Chondrocyte (in vitro differentiated cells): ENCODE measurements around the gene LMF2. TPM values are rescaled to one million over a fixed set of nuclear protein-coding genes. Genes with fewer than 3 reads are reported as not detected.
A peak's percentile ranks its signal among the peaks of the same experiment; 100 is the strongest.

ENCODE experiments used
- DNase-seq: peaks from one replicate; pipeline ENCODE4 v3.0.0; 2021; ENCODE audit warnings: mixed read lengths, low spot score
- H3K27ac Mint-ChIP-seq: one replicate; pipeline ENCODE4 v1.8.0; 2021; ENCODE audit warnings: mild to moderate bottlenecking, moderate library complexity, mixed read lengths; ENCODE audit not compliant: unreplicated experiment
- H3K27me3 Mint-ChIP-seq: 2 replicates; pipeline ENCODE4 v1.8.0; 2021; ENCODE audit warnings: low read depth, mixed read lengths
- H3K36me3 Mint-ChIP-seq: 2 replicates; pipeline ENCODE4 v1.8.0; 2021; ENCODE audit warnings: low read depth, mixed read lengths
- H3K4me1 Mint-ChIP-seq: 2 replicates; pipeline ENCODE4 v1.8.0; 2021; ENCODE audit warnings: low read depth, mild to moderate bottlenecking, mixed read lengths
- H3K4me3 Mint-ChIP-seq: one replicate; pipeline ENCODE4 v1.8.0; 2021; ENCODE audit warnings: mild to moderate bottlenecking, moderate library complexity, mixed read lengths; ENCODE audit not compliant: unreplicated experiment
- H3K9me3 Mint-ChIP-seq: 2 replicates; pipeline ENCODE4 v1.8.0; 2021; ENCODE audit warnings: low read depth, mixed read lengths
- total RNA-seq: library from RNA; stranded (reverse); gene quantifications from 3 replicates; pipeline ENCODE4 v1.2.1, GENCODE V29; 2021
- TF ChIP-seq, protein P1 (sequence below): fragments of 200-600 bp; sonication (generic); IDR thresholded peaks from 2 replicates; pipeline ENCODE4 v1.5.0; 2021; ENCODE audit warnings: antibody characterized with exemption, mild to moderate bottlenecking, moderate library complexity

Gene LMF2
- total RNA-seq, 1 donor from 2014 or later, result 120 TPM

DNA sequence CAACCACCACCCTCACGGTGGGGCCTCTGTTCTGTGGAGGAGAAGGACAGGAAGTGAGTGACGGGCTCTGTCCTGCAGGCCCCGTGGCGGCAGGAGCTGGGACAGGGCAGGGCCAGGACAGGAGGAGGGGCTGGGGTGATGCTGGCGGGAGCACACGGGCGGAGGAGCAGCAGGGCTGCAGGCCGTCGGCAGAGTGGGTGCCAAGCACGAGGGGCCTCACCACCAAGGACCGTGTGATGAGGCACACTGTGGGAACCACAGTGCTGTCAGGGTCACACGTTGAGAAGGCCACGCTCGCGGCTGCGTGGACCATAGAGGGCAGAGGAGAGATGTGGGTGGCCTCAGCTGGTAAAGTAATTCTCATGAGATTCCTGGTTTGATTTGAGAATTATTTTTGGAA, 9.4 kb upstream of the LMF2 start:
- no peaks in the 10 kb centered on the region for H3K27me3 Mint-ChIP-seq
- H3K36me3 Mint-ChIP-seq, result peaks cover 9% of the 10 kb centered on the region
- TF ChIP-seq, protein P1, sequence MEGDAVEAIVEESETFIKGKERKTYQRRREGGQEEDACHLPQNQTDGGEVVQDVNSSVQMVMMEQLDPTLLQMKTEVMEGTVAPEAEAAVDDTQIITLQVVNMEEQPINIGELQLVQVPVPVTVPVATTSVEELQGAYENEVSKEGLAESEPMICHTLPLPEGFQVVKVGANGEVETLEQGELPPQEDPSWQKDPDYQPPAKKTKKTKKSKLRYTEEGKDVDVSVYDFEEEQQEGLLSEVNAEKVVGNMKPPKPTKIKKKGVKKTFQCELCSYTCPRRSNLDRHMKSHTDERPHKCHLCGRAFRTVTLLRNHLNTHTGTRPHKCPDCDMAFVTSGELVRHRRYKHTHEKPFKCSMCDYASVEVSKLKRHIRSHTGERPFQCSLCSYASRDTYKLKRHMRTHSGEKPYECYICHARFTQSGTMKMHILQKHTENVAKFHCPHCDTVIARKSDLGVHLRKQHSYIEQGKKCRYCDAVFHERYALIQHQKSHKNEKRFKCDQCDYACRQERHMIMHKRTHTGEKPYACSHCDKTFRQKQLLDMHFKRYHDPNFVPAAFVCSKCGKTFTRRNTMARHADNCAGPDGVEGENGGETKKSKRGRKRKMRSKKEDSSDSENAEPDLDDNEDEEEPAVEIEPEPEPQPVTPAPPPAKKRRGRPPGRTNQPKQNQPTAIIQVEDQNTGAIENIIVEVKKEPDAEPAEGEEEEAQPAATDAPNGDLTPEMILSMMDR, result no peak
- no peak for DNase-seq
- no peaks in the 10 kb centered on the region for H3K9me3 Mint-ChIP-seq
- H3K4me3 Mint-ChIP-seq, result no peak overlapping the region
- H3K27ac Mint-ChIP-seq, result no peak overlapping the region
- no peaks in the 10 kb centered on the region for H3K4me1 Mint-ChIP-seq

DNA sequence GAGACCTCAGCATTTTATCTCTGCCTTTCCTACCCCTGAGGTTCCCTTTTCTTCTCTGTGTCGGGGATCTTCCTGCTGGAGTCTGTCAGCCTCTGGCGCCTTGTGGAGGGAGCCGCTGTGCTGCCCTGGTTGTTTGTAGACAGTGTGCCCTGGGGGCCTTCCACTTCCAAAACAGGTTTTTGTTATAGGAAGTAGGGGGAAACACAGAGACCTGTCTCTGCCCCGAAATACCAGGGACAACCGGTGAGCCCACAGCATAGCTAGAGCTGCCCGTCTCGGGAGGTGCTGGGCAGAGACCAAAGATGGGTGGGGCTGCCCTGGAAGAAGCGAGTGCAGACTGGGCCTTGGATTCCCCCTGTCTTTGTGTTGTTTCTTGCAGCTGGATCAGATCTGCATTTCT, 8.6 kb upstream of the LMF2 start:
- no peaks in the 10 kb centered on the region for H3K27me3 Mint-ChIP-seq
- DNase-seq, result no peak
- H3K4me1 Mint-ChIP-seq, result no peaks in the 10 kb centered on the region
- H3K4me3 Mint-ChIP-seq, result no peak overlapping the region
- H3K27ac Mint-ChIP-seq, result no peak overlapping the region
- TF ChIP-seq, protein P1, result no peak
- peaks cover 9% of the 10 kb centered on the region for H3K36me3 Mint-ChIP-seq
- no peaks in the 10 kb centered on the region for H3K9me3 Mint-ChIP-seq

DNA sequence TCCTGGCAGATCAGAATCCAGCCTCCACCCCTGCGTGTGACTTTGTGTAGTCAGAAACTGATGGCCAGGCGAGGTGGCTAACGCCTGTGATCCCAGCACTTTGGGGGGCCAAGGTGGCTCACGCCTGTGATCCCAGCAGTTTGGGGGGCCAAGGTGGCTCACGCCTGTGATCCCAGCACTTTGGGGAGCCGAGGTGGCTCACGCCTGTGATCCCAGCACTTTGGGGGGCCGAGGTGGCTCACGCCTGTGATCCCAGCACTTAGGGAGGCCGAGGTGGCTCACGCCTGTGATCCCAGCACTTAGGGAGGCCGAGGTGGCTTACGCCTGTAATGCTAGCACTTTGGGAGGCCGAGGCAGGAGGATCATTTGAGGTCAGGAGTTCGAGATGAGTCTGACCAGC, 5.7 kb upstream of the LMF2 start:
- no peaks in the 10 kb centered on the region for H3K9me3 Mint-ChIP-seq
- DNase-seq, result no peak
- TF ChIP-seq, protein P1, result no peak
- H3K4me3 Mint-ChIP-seq, result no peak overlapping the region
- peaks cover 11% of the 10 kb centered on the region for H3K4me1 Mint-ChIP-seq
- no peaks in the 10 kb centered on the region for H3K27me3 Mint-ChIP-seq
- no peak overlapping the region for H3K27ac Mint-ChIP-seq
- H3K36me3 Mint-ChIP-seq, result peaks cover 5% of the 10 kb centered on the region

DNA sequence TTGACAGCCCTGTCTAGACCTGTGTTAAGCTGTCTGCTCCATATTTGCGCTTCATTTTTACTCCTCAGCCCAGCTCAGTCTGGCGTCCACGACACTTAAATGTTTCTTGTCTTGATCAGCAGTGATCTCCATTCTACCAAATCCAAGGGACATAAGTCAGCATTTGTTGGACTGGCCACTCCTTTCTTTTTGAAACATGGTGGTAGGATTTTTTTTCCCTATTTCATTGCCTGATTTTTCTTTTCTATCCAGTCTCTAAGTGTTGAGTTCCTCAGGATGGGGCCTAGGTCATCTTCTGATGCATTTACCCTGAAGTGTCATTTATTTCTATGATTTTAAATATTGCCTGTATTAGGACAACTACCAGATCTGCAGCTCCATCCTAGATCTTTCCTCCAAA, 1.4 kb upstream of the LMF2 start:
- Mint-ChIP-seq H3K36me3 (peaks cover 1% of the 10 kb centered on the region), H3K4me3 (peak overlapping the region; percentile 89), H3K27me3 (no peaks in the 10 kb centered on the region), H3K9me3 (no peaks in the 10 kb centered on the region), H3K4me1 (peaks cover 13% of the 10 kb centered on the region), H3K27ac (peak overlapping the region; percentile 94)
- no peak for DNase-seq
- TF ChIP-seq, protein P1, result no peak

DNA sequence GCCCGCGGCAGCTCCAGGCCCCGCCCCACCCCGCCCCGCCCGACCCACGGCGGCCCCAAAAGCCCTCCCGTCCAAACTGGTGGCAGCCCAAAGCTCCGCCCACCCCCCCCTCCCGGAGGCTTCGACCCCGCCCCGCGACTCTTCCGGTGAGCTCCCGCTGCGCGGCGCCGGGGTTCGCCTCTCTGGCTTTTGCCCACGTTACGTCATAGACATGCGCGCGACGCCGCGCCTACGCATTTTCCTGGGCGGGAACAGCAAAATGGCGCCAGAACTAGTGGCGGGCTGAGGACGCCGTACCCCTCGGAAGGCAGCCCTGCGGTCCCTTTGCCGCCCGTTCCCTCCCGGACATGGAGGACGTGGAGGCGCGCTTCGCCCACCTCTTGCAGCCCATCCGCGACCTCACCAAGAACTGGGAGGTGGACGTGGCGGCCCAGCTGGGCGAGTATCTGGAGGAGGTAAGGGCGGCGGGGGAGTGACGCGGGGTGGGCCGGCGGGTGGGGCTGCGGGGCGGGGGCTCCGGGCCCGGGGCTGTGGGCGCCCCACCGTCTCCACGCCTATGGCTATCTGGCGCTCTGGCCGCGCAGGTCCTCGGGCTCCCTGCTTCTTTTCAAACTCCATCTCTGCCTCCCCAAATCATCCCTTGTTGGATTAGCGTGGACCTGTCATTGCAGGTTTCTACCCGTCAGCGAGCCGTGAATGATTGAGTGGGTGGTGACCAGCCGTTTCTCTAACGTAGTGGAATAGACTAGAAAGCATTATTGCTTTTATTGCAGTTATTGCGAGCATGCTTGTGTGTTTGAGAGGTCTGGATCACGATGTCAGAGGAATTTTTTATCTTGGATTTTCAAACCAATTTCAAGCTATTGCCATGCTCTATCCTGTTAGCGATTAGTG, 736 bp upstream of the LMF2 start, which contains the start of gene NCAPH2:
Gene NCAPH2, plus strand, starts transcription at position 234 of the 894 bp plus-strand sequence. Its CDS starts 114 bp downstream, at position 348.
- Mint-ChIP-seq H3K4me3 (peak within 1 kb of the TSS; percentile 93), H3K27ac (peak within 1 kb of the TSS; percentile 95)
- DNase-seq, result peak; percentile 98

More for the DNA sequence above, 736 bp upstream of the LMF2 start, which contains the start of gene NCAPH2:
- Mint-ChIP-seq H3K27me3 (no peaks in the 10 kb centered on the region), H3K9me3 (no peaks in the 10 kb centered on the region), H3K4me1 (peaks cover 13% of the 10 kb centered on the region), H3K36me3 (peaks cover 1% of the 10 kb centered on the region)
- TF ChIP-seq, protein P1, result no peak
